WERI-Rb-1 (cell line): ENCODE data around the gene SLC6A3.
"Not testable (repeated sequence)": the region's sequence is repeated elsewhere in the genome, so short reads cannot be mapped to it uniquely, and the experiment has no call there.

Source experiments
- DNase-seq: peaks from one replicate; pipeline ENCODE4 v3.0.0-alpha.2; 2020
- H3K27ac ChIP-seq: fragments of 250-450 bp; sonication (Bioruptor Pico); 2 replicates; pipeline ENCODE4 v1.5.1; 2020; ENCODE audit warnings: mild to moderate bottlenecking, moderate library complexity
- H3K27me3 ChIP-seq: fragments of 250-450 bp; sonication (Bioruptor Pico); 2 replicates; pipeline ENCODE4 v1.5.1; 2021; ENCODE audit warnings: mild to moderate bottlenecking, low read depth, moderate library complexity; ENCODE audit not compliant: insufficient read depth, severe bottlenecking
- H3K36me3 ChIP-seq: fragments of 250-450 bp; sonication (Bioruptor Pico); 2 replicates; pipeline ENCODE4 v1.5.1; 2020; ENCODE audit warnings: mild to moderate bottlenecking, moderate library complexity
- H3K4me3 ChIP-seq: 2 replicates; pipeline ENCODE4 v1.5.1; 2011; ENCODE audit warnings: low read depth, mild to moderate bottlenecking, control low read depth, low read length
- H3K9me3 ChIP-seq: fragments of 250-450 bp; sonication (Bioruptor Pico); 2 replicates; pipeline ENCODE4 v1.5.1; 2021; ENCODE audit warnings: mild to moderate bottlenecking, moderate library complexity; ENCODE audit not compliant: severe bottlenecking
- CTCF ChIP-seq: IDR thresholded peaks from 2 replicates; pipeline ENCODE4 v1.5.1; 2011; ENCODE audit warnings: low read depth, mild to moderate bottlenecking, control low read depth, inconsistent platforms, low read length

The SLC6A3 gene

GRCh38 chr5:1461396-1461795 lies 16.2 kb upstream of the SLC6A3 start:
- H3K27ac ChIP-seq = no peak overlapping the region
- no peak for TF ChIP-seq CTCF
- no peaks in the 10 kb centered on the region for H3K27me3 ChIP-seq
- peaks cover 14% of the 10 kb centered on the region for H3K9me3 ChIP-seq
- H3K4me3 ChIP-seq = no peak overlapping the region
- H3K36me3 ChIP-seq = peaks cover 55% of the 10 kb centered on the region
- DNase-seq = no peak

- Histone ChIP-seq H3K27me3 (no peaks in the 10 kb centered on the region), H3K9me3 (peaks cover 20% of the 10 kb centered on the region), H3K36me3 (peaks cover 45% of the 10 kb centered on the region), H3K27ac (no peak overlapping the region), H3K4me3 (no peak overlapping the region)
- TF ChIP-seq CTCF = no peak
- no peak for DNase-seq
These were observed 14.9 kb upstream of the SLC6A3 start for GRCh38 chr5:1460054-1460682.

- Histone ChIP-seq H3K9me3 (peaks cover 28% of the 10 kb centered on the region), H3K36me3 (peaks cover 43% of the 10 kb centered on the region)
- H3K27me3 ChIP-seq, H3K4me3 ChIP-seq, H3K27ac ChIP-seq, DNase-seq: not testable (repeated sequence)
These were observed 14.2 kb upstream of the SLC6A3 start for GRCh38 chr5:1459435-1459834.

- Histone ChIP-seq H3K9me3 (peaks cover 46% of the 10 kb centered on the region), H3K36me3 (peaks cover 18% of the 10 kb centered on the region)
- not testable (repeated sequence) for H3K4me3 ChIP-seq, DNase-seq, H3K27ac ChIP-seq, H3K27me3 ChIP-seq
These were observed 11.1 kb upstream of the SLC6A3 start for GRCh38 chr5:1456110-1456881.

- Histone ChIP-seq H3K27me3 (no peaks in the 10 kb centered on the region), H3K9me3 (peaks cover 46% of the 10 kb centered on the region), H3K27ac (no peak overlapping the region), H3K36me3 (0 out of 2 replicates have a peak, but pooled peaks cover 2% of the 10 kb centered on the region), H3K4me3 (no peak overlapping the region)
- TF ChIP-seq CTCF = no peak
- no peak for DNase-seq
These were observed 8.4 kb upstream of the SLC6A3 start for GRCh38 chr5:1453613-1454012.

- H3K9me3 ChIP-seq = peaks cover 32% of the 10 kb centered on the region
- no peak overlapping the region for H3K4me3 ChIP-seq
- H3K27me3 ChIP-seq = peaks cover 9% of the 10 kb centered on the region
- no peak for TF ChIP-seq CTCF
- H3K36me3 ChIP-seq = no peaks in the 10 kb centered on the region
- H3K27ac ChIP-seq = no peak overlapping the region
- DNase-seq = peak; percentile 1
These were observed 3.9 kb upstream of the SLC6A3 start for GRCh38 chr5:1449081-1449630.
